ENCODE measurements around the gene SENP1.
"Not testable (repeated sequence)": the region's sequence is repeated elsewhere in the genome, so short reads cannot be mapped to it uniquely, and the experiment has no call there.

SENP1 gene

GRCh38 chr12:48115957-48116356 is 10.1 kb upstream of the SENP1 start:
- FAIRE-seq (no peak), DNase-seq (ENCODE audit: insufficient read length, low spot score) (no peak)

- DNase-seq (ENCODE audit: insufficient read length, low spot score); FAIRE-seq: not testable (repeated sequence)
Observed at GRCh38 chr12:48111312-48111693, 5.4 kb upstream of the SENP1 start.

- DNase-seq (ENCODE audit: insufficient read length, low spot score): no peak
- no peak for FAIRE-seq
Observed at GRCh38 chr12:48110691-48111311, 4.9 kb upstream of the SENP1 start.

GRCh38 chr12:48109424-48109823 is 3.5 kb upstream of the SENP1 start:
- no peak for FAIRE-seq
- DNase-seq (ENCODE audit: insufficient read length, low spot score): no peak

GRCh38 chr12:48106681-48107613 is 1.1 kb upstream of the SENP1 start:
- FAIRE-seq (peak; percentile 18), DNase-seq (ENCODE audit: insufficient read length, low spot score) (no peak)

- peak; percentile 56 for FAIRE-seq
- no peak for DNase-seq (ENCODE audit: insufficient read length, low spot score)
Observed at GRCh38 chr12:48105321-48105866, 485 bp downstream of the SENP1 start.

GRCh38 chr12:48104531-48104930 is 1.3 kb downstream of the SENP1 start:
- DNase-seq (ENCODE audit: insufficient read length, low spot score): no peak
- no peak for FAIRE-seq

GRCh38 chr12:48092611-48093010 is 13.3 kb downstream of the SENP1 start:
- no peak for FAIRE-seq

GRCh38 chr12:48086327-48086726 is 19.6 kb downstream of the SENP1 start:
- DNase-seq (ENCODE audit: insufficient read length, low spot score): no peak
- FAIRE-seq: no peak

More at GRCh38 chr12:48092611-48093010, 13.3 kb downstream of the SENP1 start:
- DNase-seq (ENCODE audit: insufficient read length, low spot score): no peak

GRCh38 chr12:48084841-48085460 is 20.9 kb downstream of the SENP1 start:
- DNase-seq (ENCODE audit: insufficient read length, low spot score): no peak
- no peak for FAIRE-seq

GRCh38 chr12:48084066-48084465 is 21.8 kb downstream of the SENP1 start:
- no peak for DNase-seq (ENCODE audit: insufficient read length, low spot score)

GRCh38 chr12:48080821-48081220 is 25.1 kb downstream of the SENP1 start:
- DNase-seq (ENCODE audit: insufficient read length, low spot score): no peak
- FAIRE-seq: no peak

More at GRCh38 chr12:48084066-48084465, 21.8 kb downstream of the SENP1 start:
- FAIRE-seq: peak; percentile 64

GRCh38 chr12:48080285-48080684 is 25.6 kb downstream of the SENP1 start:
- DNase-seq (ENCODE audit: insufficient read length, low spot score) (no peak), FAIRE-seq (no peak)

GRCh38 chr12:48078901-48079300 is 27.0 kb downstream of the SENP1 start:
- FAIRE-seq (no peak), DNase-seq (ENCODE audit: insufficient read length, low spot score) (no peak)

GRCh38 chr12:48077111-48077510 is 28.8 kb downstream of the SENP1 start:
- DNase-seq (ENCODE audit: insufficient read length, low spot score) (no peak), FAIRE-seq (no peak)

GRCh38 chr12:48075832-48076231 is 30.0 kb downstream of the SENP1 start:
- DNase-seq (ENCODE audit: insufficient read length, low spot score) (no peak), FAIRE-seq (no peak)

GRCh38 chr12:48074266-48074665 is 31.6 kb downstream of the SENP1 start:
- no peak for FAIRE-seq
- no peak for DNase-seq (ENCODE audit: insufficient read length, low spot score)

- no peak for FAIRE-seq
- no peak for DNase-seq (ENCODE audit: insufficient read length, low spot score)
Observed at GRCh38 chr12:48072266-48072665, 33.6 kb downstream of the SENP1 start.

GRCh38 chr12:48071808-48072207 is 34.1 kb downstream of the SENP1 start:
- no peak for FAIRE-seq
- DNase-seq (ENCODE audit: insufficient read length, low spot score): no peak

GRCh38 chr12:48070731-48071130 is 35.1 kb downstream of the SENP1 start:
- DNase-seq (ENCODE audit: insufficient read length, low spot score): no peak
- FAIRE-seq: no peak

- DNase-seq (ENCODE audit: insufficient read length, low spot score): no peak
- FAIRE-seq: no peak
Observed at GRCh38 chr12:48070033-48070432, 35.8 kb downstream of the SENP1 start.
